ENCODE results near the gene GPR39.

DNA sequence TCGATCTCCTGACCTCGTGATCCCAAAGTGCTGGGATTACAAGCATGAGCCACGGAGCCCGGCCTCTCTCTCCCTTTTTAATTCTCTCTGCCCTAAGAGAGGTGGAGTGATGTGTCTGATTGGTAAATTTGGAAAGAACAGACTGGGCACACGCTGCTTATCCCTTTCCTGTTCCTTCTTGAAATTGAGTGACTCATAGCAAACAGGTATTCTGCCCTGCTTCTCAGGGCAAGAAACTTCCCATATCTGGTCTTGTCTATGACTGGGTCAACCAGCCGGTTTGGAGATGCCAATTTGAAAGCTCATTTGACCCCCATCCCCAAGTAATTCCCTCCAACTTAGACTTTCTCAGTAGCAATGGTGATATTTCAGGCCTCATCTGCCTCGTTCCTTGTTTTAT, 238.4 kb downstream of the GPR39 start:
- TF ChIP-seq CTCF (IDR thresholded peaks at IDR 0.05), result no peak
- TF ChIP-seq POLR2AphosphoS5 (IDR thresholded peaks at IDR 0.05), result no peak
- no peak for TF ChIP-seq POLR2A (IDR thresholded peaks at IDR 0.05)
